Kidney (tissue), 11 donors: ENCODE measurements around the gene ZNF74. TPM values are rescaled to one million over a fixed set of nuclear protein-coding genes. Genes with fewer than 3 reads are reported as not detected.
"Not testable (repeated sequence)": the region's sequence is repeated elsewhere in the genome, so short reads cannot be mapped to it uniquely, and the experiment has no call there.

ENCODE experiments used
- DNase-seq, 5 donors: peaks; one replicate each; pipeline ENCODE4 v3.0.0-alpha.2; 2013 to 2020
- FAIRE-seq: peaks from 2 replicates; lab custom pipeline; 2012; peaks lifted over from hg19 to GRCh38; lab: Jason Lieb, UNC
- H3K27ac ChIP-seq, 2 donors: one replicate each; pipeline ENCODE4 v1.7.0; 2013; ENCODE audit warnings: low read depth in 2 of 2, low read length in 2 of 2, inconsistent platforms in 1 of 2
- H3K27me3 ChIP-seq: one replicate; pipeline ENCODE4 v1.7.1; 2013; ENCODE audit warnings: low read length, inconsistent platforms; ENCODE audit not compliant: control insufficient read depth, insufficient read depth
- H3K36me3 ChIP-seq, 3 donors: one replicate each; pipeline versions ENCODE4 v1.7.0 to v1.7.1; 2013; ENCODE audit warnings: low read length in 3 of 3, control low read depth in 1 of 3, inconsistent platforms in 1 of 3; ENCODE audit not compliant: insufficient read depth in 3 of 3, control insufficient read depth in 2 of 3
- H3K4me1 ChIP-seq, 3 donors: one replicate each; pipeline versions ENCODE4 v1.7.0 to v1.7.1; 2013; ENCODE audit warnings: low read length in 3 of 3, inconsistent platforms in 1 of 3, low read depth in 1 of 3; ENCODE audit not compliant: control insufficient read depth in 2 of 3, insufficient read depth in 2 of 3
- H3K4me3 ChIP-seq, 3 donors: one replicate each; pipeline versions ENCODE4 v1.7.0 to v1.8.1; 2013; ENCODE audit warnings: low read length in 3 of 3, control low read depth in 1 of 3, inconsistent platforms in 1 of 3
- H3K9ac ChIP-seq, 3 donors: one replicate each; pipeline versions ENCODE4 v1.7.0 to v1.7.1; 2013; ENCODE audit warnings: low read length in 3 of 3, control low read depth in 1 of 3, inconsistent platforms in 1 of 3
- H3K9me3 ChIP-seq, 3 donors: one replicate each; pipeline versions ENCODE4 v1.7.0 to v1.7.1; 2013; ENCODE audit warnings: low read length in 3 of 3, control low read depth in 1 of 3, inconsistent platforms in 1 of 3; ENCODE audit not compliant: control insufficient read depth in 2 of 3, insufficient read depth in 1 of 3
- intact Hi-C: fragments of 100-400 bp; cut with DNase I; formaldehyde crosslinking; loops from one replicate; pipeline ENCODE4 v1.11.1; 2022
- polyA plus RNA-seq: library from polyadenylated mRNA; stranded (reverse); fragments of 350-450 nt; fragmentation: Illumina TruSeq; extraction: RNeasy Lipid Tissue Mini Kit (QIAGEN cat#74804); gene quantifications from one replicate; pipeline ENCODE4 v1.2.3, GENCODE V29; 2014; ENCODE audit warnings: low read depth, low replicate concordance; ENCODE audit not compliant: insufficient read depth
- total RNA-seq: library from RNA; stranded (reverse); fragmentation: NEBNext Ultra II Directional; extraction: Animal tissue kit (Norgen Biotek cat#: 25700); gene quantifications from one replicate; pipeline ENCODE4 v1.2.1, GENCODE V29; 2021
- donor health status: control.
- donor health status: control.
- donor health status: DM: yes; HTN: yes; CAD: no.
- donor health status: Normal renal cell carcinoma (clear cell type).

ZNF74 gene
- total and polyA plus RNA-seq, 2 donors from 2014 or later: 3.7 to 6.5 TPM

- H3K27ac ChIP-seq, FAIRE-seq, H3K9ac ChIP-seq, intact Hi-C loops, H3K27me3 ChIP-seq, H3K4me1 ChIP-seq, H3K9me3 ChIP-seq, H3K36me3 ChIP-seq, H3K4me3 ChIP-seq, DNase-seq: not testable (repeated sequence)
Measured at GRCh38 chr22:20356906-20357305, 37.0 kb upstream of the ZNF74 start.

GRCh38 chr22:20357967-20358366 lies 36.0 kb upstream of the ZNF74 start:
- H3K4me3 ChIP-seq, DNase-seq, H3K9ac ChIP-seq, H3K36me3 ChIP-seq, H3K27me3 ChIP-seq, H3K9me3 ChIP-seq, H3K27ac ChIP-seq, FAIRE-seq, intact Hi-C loops, H3K4me1 ChIP-seq: not testable (repeated sequence)

DNA sequence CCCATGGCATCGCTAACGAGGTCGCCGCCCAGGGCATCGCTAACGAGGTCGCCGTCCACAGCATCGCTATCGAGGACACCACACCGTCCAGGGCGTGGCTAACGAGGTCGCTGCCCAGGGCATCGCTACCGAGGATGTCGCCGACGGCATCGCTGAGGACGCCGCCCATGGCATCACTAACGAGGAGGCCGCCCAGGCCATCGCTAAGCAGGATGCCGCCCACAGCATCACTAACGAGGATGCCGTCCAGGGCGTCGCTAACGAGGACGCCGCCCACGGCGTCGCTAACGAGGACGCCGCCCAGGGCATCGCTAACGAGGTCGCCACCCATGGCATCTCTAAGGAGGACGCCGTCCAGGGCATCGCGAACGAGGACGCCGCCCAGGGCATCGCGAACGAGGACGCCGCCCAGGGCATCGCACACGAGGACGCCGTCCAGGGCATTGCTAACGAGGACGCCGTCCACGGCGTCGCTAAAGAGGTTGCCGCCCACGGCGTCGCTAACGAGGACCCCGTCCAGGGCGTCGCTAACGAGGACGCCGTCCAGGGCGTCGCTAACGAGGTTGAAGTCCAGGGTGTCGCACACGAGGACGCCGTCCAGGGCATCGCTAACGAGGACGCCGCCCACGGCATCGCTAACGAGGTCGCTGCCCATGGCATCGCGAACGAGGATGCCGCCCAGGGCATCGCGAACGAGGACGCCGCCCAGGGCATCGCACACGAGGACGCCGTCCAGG lies 35.3 kb upstream of the ZNF74 start:
- FAIRE-seq, intact Hi-C loops, H3K9me3 ChIP-seq, DNase-seq, H3K27me3 ChIP-seq, H3K4me3 ChIP-seq, H3K9ac ChIP-seq, H3K27ac ChIP-seq, H3K36me3 ChIP-seq, H3K4me1 ChIP-seq: not testable (repeated sequence)

DNA sequence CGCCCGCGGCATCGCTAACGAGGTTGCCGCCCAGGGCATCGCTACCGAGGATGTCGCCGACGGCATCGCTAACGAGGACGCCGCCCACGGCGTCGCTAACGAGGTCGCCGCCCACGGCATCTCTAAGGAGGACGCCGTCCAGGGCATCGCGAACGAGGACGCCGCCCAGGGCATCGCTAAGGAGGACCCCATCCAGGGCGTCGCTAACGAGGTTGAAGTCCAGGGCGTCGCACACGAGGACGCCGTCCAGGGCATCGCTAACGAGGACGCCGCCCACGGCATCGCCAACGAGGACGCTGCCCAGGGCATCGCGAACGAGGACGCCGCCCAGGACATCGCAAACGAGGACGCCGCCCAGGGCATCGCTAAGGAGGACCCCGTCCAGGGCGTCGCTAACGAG lies 33.7 kb upstream of the ZNF74 start:
- H3K36me3 ChIP-seq, FAIRE-seq, intact Hi-C loops, H3K9me3 ChIP-seq, H3K4me1 ChIP-seq, H3K4me3 ChIP-seq, H3K27me3 ChIP-seq, H3K27ac ChIP-seq, H3K9ac ChIP-seq: not testable (repeated sequence)
- peak in 1 of 5 donors; percentile 53 for DNase-seq

DNA sequence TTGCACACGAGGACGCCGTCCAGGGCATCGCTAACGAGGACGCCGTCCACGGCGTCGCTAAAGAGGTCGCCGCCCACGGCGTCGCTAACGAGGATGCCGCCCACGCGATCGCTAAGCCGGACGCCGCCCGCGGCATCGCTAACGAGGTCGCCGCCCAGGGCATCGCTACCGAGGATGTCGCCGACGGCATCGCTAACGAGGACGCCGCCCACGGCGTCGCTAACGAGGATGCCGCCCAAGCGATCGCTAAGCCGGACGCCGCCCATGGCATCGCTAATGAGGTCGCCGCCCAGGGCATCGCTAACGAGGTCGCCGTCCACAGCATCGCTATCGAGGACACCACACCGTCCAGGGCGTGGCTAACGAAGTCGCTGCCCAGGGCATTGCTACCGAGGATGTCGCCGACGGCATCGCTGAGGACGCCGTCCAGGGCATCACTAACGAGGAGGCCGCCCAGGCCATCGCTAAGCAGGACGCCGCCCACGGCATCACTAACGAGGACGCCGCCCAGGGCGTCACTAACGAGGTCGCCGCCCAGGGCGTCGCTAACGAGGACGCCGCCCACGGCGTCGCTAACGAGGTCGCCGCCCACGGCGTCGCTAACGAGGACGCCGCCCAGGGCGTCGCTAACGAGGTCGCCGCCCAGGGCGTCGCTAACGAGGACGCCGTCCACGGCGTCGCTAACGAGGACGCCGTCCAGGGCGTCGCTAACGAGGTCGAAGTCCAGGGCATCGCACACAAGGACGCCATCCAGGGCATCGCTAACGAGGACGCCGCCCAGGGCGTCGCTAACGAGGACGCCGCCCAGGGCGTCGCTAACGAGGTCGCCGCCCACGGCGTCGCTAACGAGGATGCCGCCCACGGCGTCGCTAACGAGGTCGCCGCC lies 32.8 kb upstream of the ZNF74 start:
- DNase-seq: peak in 1 of 5 donors; percentile 55

GRCh38 chr22:20361752-20362229 lies 32.2 kb upstream of the ZNF74 start:
- intact Hi-C loops, H3K9me3 ChIP-seq, H3K4me1 ChIP-seq, H3K9ac ChIP-seq, H3K36me3 ChIP-seq, H3K27me3 ChIP-seq, H3K4me3 ChIP-seq, H3K27ac ChIP-seq, DNase-seq, FAIRE-seq: not testable (repeated sequence)

More for the DNA sequence above, 32.8 kb upstream of the ZNF74 start:
- FAIRE-seq, H3K27me3 ChIP-seq, H3K36me3 ChIP-seq, H3K9ac ChIP-seq, H3K27ac ChIP-seq, H3K4me3 ChIP-seq, H3K9me3 ChIP-seq, H3K4me1 ChIP-seq, intact Hi-C loops: not testable (repeated sequence)

DNA sequence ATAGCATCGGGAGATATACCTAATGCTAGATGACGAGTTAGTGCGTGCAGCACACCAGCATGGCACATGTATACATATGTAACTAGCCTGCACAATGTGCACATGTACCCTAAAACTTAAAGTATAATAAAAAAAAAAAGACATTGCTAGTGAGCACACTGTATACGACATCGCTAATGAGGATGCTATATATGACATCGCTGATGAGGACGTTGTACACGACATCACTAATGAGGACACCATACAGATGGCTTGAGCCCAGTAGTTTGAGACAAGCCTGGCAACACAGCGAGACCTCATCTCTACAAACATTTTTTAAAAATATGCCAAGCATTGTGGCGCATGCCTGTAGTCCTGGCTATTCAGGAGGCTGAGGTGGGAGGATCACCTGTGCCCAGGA lies 31.5 kb upstream of the ZNF74 start:
- H3K36me3 ChIP-seq, H3K4me3 ChIP-seq, intact Hi-C loops, H3K27me3 ChIP-seq, H3K9ac ChIP-seq, H3K9me3 ChIP-seq, H3K4me1 ChIP-seq, DNase-seq, H3K27ac ChIP-seq, FAIRE-seq: not testable (repeated sequence)
